Upper lobe of right lung (tissue), 1 donor: Measurements from ENCODE around the gene CDH4. TPM values are rescaled to one million over a fixed set of nuclear protein-coding genes. Genes with fewer than 3 reads are reported as not detected.

Source experiments
- ATAC-seq: fragments of 200-7000 bp; cut with Tn5 transposase; one replicate; pipeline ENCODE4 v1.9.1; 2020; ENCODE audit warnings: mild to moderate bottlenecking, moderate library complexity
- DNase-seq: peaks from one replicate; pipeline ENCODE4 v3.0.0-alpha.2; 2020
- H3K27ac ChIP-seq: fragments of 200-600 bp; one replicate; pipeline ENCODE4 v1.8.0; 2022
- H3K27me3 ChIP-seq: fragments of 200-600 bp; one replicate; pipeline ENCODE4 v1.8.0; 2022; ENCODE audit warnings: mild to moderate bottlenecking
- H3K36me3 ChIP-seq: fragments of 200-600 bp; one replicate; pipeline ENCODE4 v1.8.0; 2022
- H3K4me1 ChIP-seq: fragments of 200-600 bp; one replicate; pipeline ENCODE4 v1.8.0; 2022
- H3K4me3 ChIP-seq: fragments of 200-600 bp; one replicate; pipeline ENCODE4 v1.8.0; 2022; ENCODE audit warnings: mild to moderate bottlenecking
- H3K9me3 ChIP-seq: fragments of 200-600 bp; one replicate; pipeline ENCODE4 v1.8.0; 2022
- intact Hi-C: fragments of 100-400 bp; cut with DNase I; formaldehyde crosslinking; loops from one replicate; pipeline ENCODE4 v1.11.0; 2022
- total RNA-seq: library from RNA; stranded (reverse); fragmentation: NEBNext Ultra II Directional; extraction: Animal tissue kit (Norgen Biotek cat#: 25700); gene quantifications from one replicate; pipeline ENCODE4 v1.2.1, GENCODE V29; 2021
- TF ChIP-seq, protein P1 (sequence below): fragments of 200-600 bp; IDR thresholded peaks from one replicate; pipeline ENCODE4 v1.8.0; 2022; ENCODE audit warnings: antibody characterized with exemption
- donor health status: DM: no; HTN: yes; CAD: no; lungs with severe emphysema.

CDH4 gene
- total RNA-seq, 1 donor from 2014 or later: 0.23 TPM

DNA sequence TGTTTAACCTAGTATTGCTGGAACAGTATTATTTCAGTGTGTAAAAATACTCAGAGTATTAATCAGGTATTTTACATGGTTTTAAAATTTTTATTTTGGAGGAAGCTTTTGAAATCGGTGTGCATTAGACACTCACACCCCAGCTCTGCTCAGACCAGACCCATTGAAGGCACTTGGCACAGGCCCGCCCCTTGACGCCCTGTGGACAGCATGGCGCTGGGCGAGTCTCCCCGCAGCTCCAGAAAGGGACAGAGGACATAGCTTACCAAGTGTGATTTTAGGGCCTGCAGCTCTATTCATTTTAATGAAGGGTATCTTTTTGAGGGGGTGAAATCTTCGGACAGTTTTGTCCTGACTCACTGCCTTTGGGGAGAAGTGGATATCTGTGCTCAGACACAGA lies 164.5 kb downstream of the CDH4 start:
- intact Hi-C loops: no loop called here
- ATAC-seq (no peak), DNase-seq (no peak)
- no peaks in the 10 kb centered on the region for H3K36me3 ChIP-seq
- TF ChIP-seq, protein P1, sequence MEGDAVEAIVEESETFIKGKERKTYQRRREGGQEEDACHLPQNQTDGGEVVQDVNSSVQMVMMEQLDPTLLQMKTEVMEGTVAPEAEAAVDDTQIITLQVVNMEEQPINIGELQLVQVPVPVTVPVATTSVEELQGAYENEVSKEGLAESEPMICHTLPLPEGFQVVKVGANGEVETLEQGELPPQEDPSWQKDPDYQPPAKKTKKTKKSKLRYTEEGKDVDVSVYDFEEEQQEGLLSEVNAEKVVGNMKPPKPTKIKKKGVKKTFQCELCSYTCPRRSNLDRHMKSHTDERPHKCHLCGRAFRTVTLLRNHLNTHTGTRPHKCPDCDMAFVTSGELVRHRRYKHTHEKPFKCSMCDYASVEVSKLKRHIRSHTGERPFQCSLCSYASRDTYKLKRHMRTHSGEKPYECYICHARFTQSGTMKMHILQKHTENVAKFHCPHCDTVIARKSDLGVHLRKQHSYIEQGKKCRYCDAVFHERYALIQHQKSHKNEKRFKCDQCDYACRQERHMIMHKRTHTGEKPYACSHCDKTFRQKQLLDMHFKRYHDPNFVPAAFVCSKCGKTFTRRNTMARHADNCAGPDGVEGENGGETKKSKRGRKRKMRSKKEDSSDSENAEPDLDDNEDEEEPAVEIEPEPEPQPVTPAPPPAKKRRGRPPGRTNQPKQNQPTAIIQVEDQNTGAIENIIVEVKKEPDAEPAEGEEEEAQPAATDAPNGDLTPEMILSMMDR: no peak
- H3K4me3 ChIP-seq: no peak overlapping the region
- H3K27me3 ChIP-seq: no peaks in the 10 kb centered on the region
- no peaks in the 10 kb centered on the region for H3K9me3 ChIP-seq
- no peaks in the 10 kb centered on the region for H3K4me1 ChIP-seq
- no peak overlapping the region for H3K27ac ChIP-seq

DNA sequence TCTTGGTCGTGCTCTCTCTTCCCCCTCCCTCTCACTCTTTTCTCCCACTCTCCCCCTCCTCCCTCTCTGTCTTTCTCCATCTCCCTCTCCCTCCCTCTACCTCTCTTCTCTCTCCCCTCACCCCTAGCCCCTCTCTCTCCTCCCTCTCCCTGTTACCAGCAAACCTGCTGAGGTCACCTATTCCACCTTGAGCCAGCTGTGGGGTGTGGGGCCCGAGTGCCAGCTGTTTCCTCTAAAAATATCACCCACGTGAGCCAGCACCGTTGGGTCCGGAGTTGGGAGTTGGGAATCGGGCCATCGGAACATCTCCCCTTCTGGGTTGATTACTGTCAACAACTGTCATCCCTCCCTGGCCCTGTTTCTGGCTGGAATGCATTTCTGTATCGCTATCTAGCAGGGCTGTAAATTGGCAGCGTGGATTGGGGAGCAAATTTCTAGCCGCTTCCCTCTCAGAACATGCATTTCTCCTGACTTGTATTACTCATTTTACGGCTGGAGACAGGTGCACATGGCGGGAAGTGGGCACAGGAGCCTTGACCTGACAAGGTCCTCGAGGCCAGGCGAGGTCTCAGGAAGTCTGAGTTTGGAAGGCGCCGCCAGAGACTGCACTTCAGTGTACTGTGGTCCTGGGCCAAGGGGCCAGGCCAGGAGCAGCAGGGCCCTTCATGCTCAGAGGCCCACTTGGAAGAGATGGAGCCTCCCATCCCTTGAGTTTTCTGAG lies 165.3 kb downstream of the CDH4 start:
- Histone ChIP-seq H3K27me3 (no peaks in the 10 kb centered on the region), H3K27ac (no peak overlapping the region), H3K36me3 (no peaks in the 10 kb centered on the region), H3K9me3 (no peaks in the 10 kb centered on the region), H3K4me1 (no peaks in the 10 kb centered on the region), H3K4me3 (no peak overlapping the region)
- intact Hi-C loops: no loop called here
- DNase-seq (no peak), ATAC-seq (no peak)
- TF ChIP-seq, protein P1: no peak

DNA sequence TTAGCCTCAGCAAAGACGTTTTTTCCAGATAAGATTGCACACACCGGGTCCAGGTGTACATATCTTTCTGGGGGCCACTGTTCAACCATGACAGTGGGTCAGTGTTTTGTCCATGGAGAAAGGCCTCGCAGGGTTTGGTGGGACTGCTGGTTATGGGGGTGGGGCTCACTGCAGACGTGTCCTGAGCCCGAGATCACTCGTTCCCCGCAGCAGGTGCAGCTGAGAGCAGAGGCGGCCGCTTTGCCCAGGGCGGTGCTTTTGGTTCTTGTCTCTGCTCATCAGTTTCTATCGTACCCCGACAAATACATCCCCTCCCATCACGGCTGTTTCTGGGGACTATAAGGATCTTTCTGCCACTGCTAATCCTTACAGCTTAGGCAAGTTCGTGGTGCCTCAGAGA lies 166.9 kb downstream of the CDH4 start:
- H3K36me3 ChIP-seq: no peaks in the 10 kb centered on the region
- no peaks in the 10 kb centered on the region for H3K27me3 ChIP-seq
- H3K27ac ChIP-seq: no peak overlapping the region
- no peaks in the 10 kb centered on the region for H3K9me3 ChIP-seq
- intact Hi-C loops: no loop called here
- ATAC-seq (no peak), DNase-seq (no peak)
- no peak overlapping the region for H3K4me3 ChIP-seq
- TF ChIP-seq, protein P1: no peak
- H3K4me1 ChIP-seq: no peaks in the 10 kb centered on the region

DNA sequence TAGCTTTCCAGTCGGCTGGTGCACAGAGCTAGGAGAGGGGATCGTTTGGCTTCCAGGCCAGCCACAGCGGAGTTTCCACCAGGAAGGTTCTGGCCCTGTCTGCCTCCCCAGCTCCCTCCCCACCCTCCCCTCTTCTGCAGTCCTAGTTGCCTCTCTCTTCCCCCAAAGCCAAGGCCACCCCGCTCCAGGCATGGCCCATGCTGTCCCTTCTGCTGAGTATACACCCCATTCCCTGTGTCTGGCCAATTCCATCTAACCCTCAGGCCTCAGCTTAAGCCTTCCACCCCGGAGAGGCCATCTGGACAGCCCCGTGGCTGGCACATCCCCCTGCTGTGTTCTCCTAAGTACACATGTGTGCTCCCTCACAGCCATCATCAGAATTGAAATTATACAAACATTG lies 167.4 kb downstream of the CDH4 start:
- H3K4me1 ChIP-seq: no peaks in the 10 kb centered on the region
- H3K4me3 ChIP-seq: no peak overlapping the region
- no peak overlapping the region for H3K27ac ChIP-seq
- TF ChIP-seq, protein P1: no peak
- DNase-seq (no peak), ATAC-seq (no peak)
- intact Hi-C loops: no loop called here
- H3K27me3 ChIP-seq: no peaks in the 10 kb centered on the region
- no peaks in the 10 kb centered on the region for H3K36me3 ChIP-seq
- H3K9me3 ChIP-seq: no peaks in the 10 kb centered on the region

DNA sequence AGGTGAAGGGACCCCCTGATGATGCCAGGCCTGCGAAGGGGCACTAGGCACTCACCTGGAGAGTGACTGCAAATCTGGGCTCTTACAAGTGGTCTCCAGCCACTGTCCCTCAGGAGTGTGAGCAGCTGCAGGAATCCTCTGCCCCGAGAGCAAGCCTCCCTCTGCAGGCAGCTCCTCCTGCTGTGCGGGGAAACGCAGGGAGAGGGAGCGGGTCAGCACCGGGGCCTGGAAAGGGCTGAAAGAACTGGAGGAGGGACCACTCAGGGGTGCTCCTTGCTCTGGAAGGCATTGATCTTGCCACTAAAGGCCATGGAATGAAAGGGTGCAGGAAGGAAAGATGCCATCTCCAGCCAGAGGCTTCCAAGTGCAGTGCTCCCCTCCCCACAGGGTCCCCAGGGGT lies 168.0 kb downstream of the CDH4 start:
- no peaks in the 10 kb centered on the region for H3K36me3 ChIP-seq
- H3K9me3 ChIP-seq: no peaks in the 10 kb centered on the region
- intact Hi-C loops: no loop called here
- TF ChIP-seq, protein P1: no peak
- H3K27me3 ChIP-seq: no peaks in the 10 kb centered on the region
- H3K4me1 ChIP-seq: no peaks in the 10 kb centered on the region
- H3K27ac ChIP-seq: no peak overlapping the region
- H3K4me3 ChIP-seq: no peak overlapping the region
- ATAC-seq (no peak), DNase-seq (no peak)

DNA sequence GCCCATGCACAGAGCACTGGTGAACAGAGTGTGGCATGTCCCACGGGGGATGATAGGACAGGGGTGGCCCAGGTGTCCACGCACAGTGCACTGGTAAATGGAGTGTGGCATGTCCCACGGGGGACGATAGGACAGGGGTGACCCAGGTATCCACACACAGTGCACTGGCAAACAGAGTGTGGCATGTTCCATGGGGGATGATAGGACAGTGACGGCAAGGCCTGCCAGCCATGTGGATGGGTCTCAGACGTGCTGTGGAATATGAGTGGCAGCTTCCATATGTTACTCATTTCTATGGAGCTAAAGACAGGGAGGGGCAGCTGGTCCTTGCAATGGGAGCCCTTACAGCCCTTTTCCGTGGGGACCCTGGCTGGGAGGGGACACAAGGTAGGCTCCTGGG lies 168.7 kb downstream of the CDH4 start:
- Histone ChIP-seq H3K36me3 (no peaks in the 10 kb centered on the region), H3K4me1 (no peaks in the 10 kb centered on the region), H3K9me3 (no peaks in the 10 kb centered on the region), H3K27ac (no peak overlapping the region), H3K4me3 (no peak overlapping the region), H3K27me3 (no peaks in the 10 kb centered on the region)
- intact Hi-C loops: no loop called here
- no peak for DNase-seq
- peak; percentile 20 for ATAC-seq
- TF ChIP-seq, protein P1: no peak
